Upper lobe of left lung (tissue), 6 donors: ENCODE results near the gene BTN3A1. TPM values are rescaled to one million over a fixed set of nuclear protein-coding genes. Genes with fewer than 3 reads are reported as not detected.

Experiments used
- ATAC-seq, 2 donors: fragments of 200-7000 bp; cut with Tn5 transposase; one replicate each; pipeline ENCODE4 v1.9.1; 2022; ENCODE audit warnings: mild to moderate bottlenecking in 2 of 2, moderate library complexity in 2 of 2; ENCODE audit not compliant: low FRiP score in 2 of 2
- DNase-seq, 2 donors: peaks; one replicate each; pipeline ENCODE4 v3.0.0-alpha.2; 2019 to 2020
- H3K27ac ChIP-seq, 4 donors: fragments of 200-600 bp; sonication (generic); one replicate each; pipeline ENCODE4 v1.5.1; 2016 to 2019
- H3K27me3 ChIP-seq, 4 donors: fragments of 200-600 bp; sonication (generic); one replicate each; pipeline ENCODE4 v1.5.1; 2017 to 2019
- H3K36me3 ChIP-seq, 4 donors: fragments of 200-600 bp; sonication (generic); one replicate each; pipeline ENCODE4 v1.5.1; 2016 to 2019
- H3K4me1 ChIP-seq, 4 donors: fragments of 200-600 bp; sonication (generic); one replicate each; pipeline ENCODE4 v1.5.1; 2018 to 2019
- H3K4me3 ChIP-seq, 4 donors: fragments of 200-600 bp; sonication (generic); one replicate each; pipeline ENCODE4 v1.5.1; 2017 to 2019; ENCODE audit warnings: mild to moderate bottlenecking in 2 of 4, moderate library complexity in 1 of 4
- H3K9me3 ChIP-seq, 4 donors: fragments of 200-600 bp; sonication (generic); one replicate each; pipeline ENCODE4 v1.5.1; 2018 to 2019
- EP300 ChIP-seq, 4 donors: sonication (generic); formaldehyde crosslinking; IDR thresholded peaks; one replicate each; pipeline ENCODE4 v1.5.1; 2017; ENCODE audit warnings: antibody characterized with exemption in 4 of 4, control low read depth in 2 of 4
- POLR2A ChIP-seq, 4 donors: fragments of 450-650 bp; IDR thresholded peaks; one replicate each; pipeline ENCODE4 v1.5.1; 2016 to 2017; ENCODE audit warnings: antibody characterized with exemption in 4 of 4, mild to moderate bottlenecking in 2 of 4
- POLR2AphosphoS5 ChIP-seq, 2 donors: sonication (generic); formaldehyde crosslinking; IDR thresholded peaks; one replicate each; pipeline ENCODE4 v1.5.1; 2017; ENCODE audit warnings: antibody characterized with exemption in 2 of 2
- WGBS, 2 donors: methylation state at CpG; one replicate each; pipeline ENCODE4 v1.1.5; 2017 to 2018; 5-methylcytosine and 5-hydroxymethylcytosine counted together
- total RNA-seq, 6 donors: library from RNA; depleted of rRNA in 4 of 6; stranded (reverse); fragments of >200 nt in 4 of 6; gene quantifications; one replicate each; pipeline versions ENCODE4 v1.1.0 to v1.2.1, GENCODE V29; 2016 to 2021
- TF ChIP-seq, protein P1 (sequence below), 6 experiments: fragments of 450-650 bp in 4 of 6; fragments of 200-600 bp in 2 of 6; sonication (generic) in 2 of 6; IDR thresholded peaks; one replicate each; pipeline ENCODE4 v1.5.1; 2016 to 2019; ENCODE audit warnings: antibody characterized with exemption in 6 of 6
- donor health status: DM: no; HTN: no; CAD: no; lungs with moderate emphysema.
- donor health status: DM: no; HTN: yes; CAD: no; lungs with severe emphysema.

BTN3A1 gene
- total RNA-seq, 6 donors from 2014 or later, result 24.9 to 55.8 (median 34.6) TPM

- TF ChIP-seq POLR2A (IDR thresholded peaks at IDR 0.05), result no peak
- no peak for TF ChIP-seq EP300 (IDR thresholded peaks at IDR 0.05)
- no peak for DNase-seq
- no peak overlapping the region for H3K27ac ChIP-seq
- H3K4me3 ChIP-seq, result no peak overlapping the region
- 90 to 95% methylated on average over 5 of the region's 5 CpGs for WGBS, 2 donors
- no peak for ATAC-seq
- peaks cover 7 to 9% (median 7%) of the 10 kb centered on the region in 4 donors for H3K4me1 ChIP-seq
- no peaks in the 10 kb centered on the region for H3K27me3 ChIP-seq
- no peaks in the 10 kb centered on the region for H3K9me3 ChIP-seq
- H3K36me3 ChIP-seq, result no peaks in the 10 kb centered on the region
These were observed 42.3 kb upstream of the BTN3A1 start for GRCh38 chr6:26359765-26360164.

DNA sequence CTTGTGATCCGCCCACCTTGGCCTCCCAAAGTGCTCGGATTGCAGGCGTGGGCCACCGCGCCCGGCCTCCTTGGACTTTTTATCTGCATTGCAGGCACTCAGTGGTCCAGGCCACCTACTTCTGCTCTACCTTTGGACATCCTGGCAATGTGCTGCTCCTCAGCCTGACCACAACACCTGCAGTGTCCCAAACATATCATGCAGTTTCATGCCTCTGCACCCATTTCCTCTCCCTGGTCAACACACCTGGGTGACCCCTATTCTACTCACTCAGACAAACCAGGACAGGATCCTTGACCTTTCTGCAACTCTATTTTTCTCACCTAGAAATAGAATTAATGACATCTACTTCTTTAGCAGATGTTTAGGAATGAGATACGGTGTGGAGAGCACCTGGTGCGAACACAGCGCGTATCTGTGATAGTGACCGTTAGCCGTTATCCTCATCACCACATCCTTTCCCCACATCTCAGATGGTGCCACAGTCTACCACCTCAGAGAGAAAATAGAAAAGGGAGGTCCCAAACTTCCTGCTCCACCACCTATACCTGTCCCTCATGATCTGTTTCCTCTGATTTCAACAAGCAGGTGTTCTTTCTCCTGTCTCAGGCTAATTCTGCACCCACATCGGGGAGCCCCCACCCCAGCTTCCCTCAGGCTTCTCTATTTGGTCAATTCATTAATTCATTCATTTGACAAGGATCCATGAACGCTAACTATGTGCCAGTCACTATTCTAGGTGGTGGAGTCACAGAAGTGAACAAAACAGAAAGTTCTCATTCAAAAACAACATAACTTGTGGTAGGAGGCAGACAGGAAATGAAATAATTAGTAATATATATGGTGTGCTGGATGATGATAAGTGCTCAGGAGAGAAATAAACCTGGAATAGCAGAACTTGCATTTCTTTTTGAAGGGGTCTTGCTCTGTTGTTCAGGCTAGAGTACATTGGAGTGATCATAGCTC, 41.3 kb upstream of the BTN3A1 start:
- Histone ChIP-seq H3K4me1 (peaks cover 7 to 11% (median 9%) of the 10 kb centered on the region in 4 donors), H3K36me3 (no peaks in the 10 kb centered on the region), H3K27ac (no peak overlapping the region), H3K27me3 (no peaks in the 10 kb centered on the region), H3K4me3 (no peak overlapping the region), H3K9me3 (no peaks in the 10 kb centered on the region)
- peak in 1 of 2 donors; percentile 78 for DNase-seq
- no peak for TF ChIP-seq EP300 (IDR thresholded peaks at IDR 0.05)
- no peak for TF ChIP-seq POLR2AphosphoS5 (IDR thresholded peaks at IDR 0.05)
- TF ChIP-seq, protein P1, sequence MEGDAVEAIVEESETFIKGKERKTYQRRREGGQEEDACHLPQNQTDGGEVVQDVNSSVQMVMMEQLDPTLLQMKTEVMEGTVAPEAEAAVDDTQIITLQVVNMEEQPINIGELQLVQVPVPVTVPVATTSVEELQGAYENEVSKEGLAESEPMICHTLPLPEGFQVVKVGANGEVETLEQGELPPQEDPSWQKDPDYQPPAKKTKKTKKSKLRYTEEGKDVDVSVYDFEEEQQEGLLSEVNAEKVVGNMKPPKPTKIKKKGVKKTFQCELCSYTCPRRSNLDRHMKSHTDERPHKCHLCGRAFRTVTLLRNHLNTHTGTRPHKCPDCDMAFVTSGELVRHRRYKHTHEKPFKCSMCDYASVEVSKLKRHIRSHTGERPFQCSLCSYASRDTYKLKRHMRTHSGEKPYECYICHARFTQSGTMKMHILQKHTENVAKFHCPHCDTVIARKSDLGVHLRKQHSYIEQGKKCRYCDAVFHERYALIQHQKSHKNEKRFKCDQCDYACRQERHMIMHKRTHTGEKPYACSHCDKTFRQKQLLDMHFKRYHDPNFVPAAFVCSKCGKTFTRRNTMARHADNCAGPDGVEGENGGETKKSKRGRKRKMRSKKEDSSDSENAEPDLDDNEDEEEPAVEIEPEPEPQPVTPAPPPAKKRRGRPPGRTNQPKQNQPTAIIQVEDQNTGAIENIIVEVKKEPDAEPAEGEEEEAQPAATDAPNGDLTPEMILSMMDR (IDR thresholded peaks at IDR 0.05), result no peak
- TF ChIP-seq POLR2A (IDR thresholded peaks at IDR 0.05), result no peak
- 92% methylated on average over 14 of the region's 14 CpGs for WGBS, 2 donors
- no peak for ATAC-seq

DNA sequence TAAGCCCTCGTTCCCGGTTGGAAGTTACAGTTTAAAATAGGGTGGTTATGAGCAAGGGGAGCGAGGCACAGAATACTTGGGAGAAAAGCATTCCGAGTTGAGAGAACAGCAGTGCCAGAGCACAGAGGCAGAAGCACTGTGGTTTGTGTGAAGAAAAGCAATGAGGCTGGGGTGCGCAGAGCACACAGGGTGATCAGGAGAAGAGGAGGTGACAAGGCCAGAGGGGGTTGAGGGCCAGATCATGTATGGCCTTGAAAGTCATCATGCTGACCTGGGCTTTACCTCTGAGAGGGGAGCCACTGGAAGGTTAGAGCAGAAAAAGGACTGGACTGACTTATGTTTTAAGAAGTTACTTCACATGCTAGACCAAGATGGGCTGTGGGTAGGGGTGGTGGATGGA, 40.5 kb upstream of the BTN3A1 start:
- Histone ChIP-seq H3K4me3 (no peak overlapping the region), H3K36me3 (no peaks in the 10 kb centered on the region), H3K9me3 (no peaks in the 10 kb centered on the region), H3K4me1 (peaks cover 7 to 17% (median 13%) of the 10 kb centered on the region in 4 donors), H3K27ac (no peak overlapping the region), H3K27me3 (no peaks in the 10 kb centered on the region)
- DNase-seq, result no peak
- TF ChIP-seq EP300 (IDR thresholded peaks at IDR 0.05) (no peak), POLR2A (IDR thresholded peaks at IDR 0.05) (no peak), POLR2AphosphoS5 (IDR thresholded peaks at IDR 0.05) (no peak)
- TF ChIP-seq, protein P1 (IDR thresholded peaks at IDR 0.05), result no peak
- WGBS, 2 donors, result 96 to 97% methylated on average over 5 of the region's 5 CpGs
- no peak for ATAC-seq

GRCh38 chr6:26362093-26362835, 39.8 kb upstream of the BTN3A1 start:
- ATAC-seq, result no peak
- no peaks in the 10 kb centered on the region for H3K9me3 ChIP-seq
- no peak for DNase-seq
- no peak overlapping the region for H3K27ac ChIP-seq
- H3K4me1 ChIP-seq, result peaks cover 7 to 24% (median 20%) of the 10 kb centered on the region in 4 donors
- H3K27me3 ChIP-seq, result no peaks in the 10 kb centered on the region
- no peaks in the 10 kb centered on the region for H3K36me3 ChIP-seq
- H3K4me3 ChIP-seq, result no peak overlapping the region
- WGBS, 2 donors, result 93% methylated on average over 9 of the region's 9 CpGs
- no peak for TF ChIP-seq POLR2AphosphoS5 (IDR thresholded peaks at IDR 0.05)
- TF ChIP-seq EP300 (IDR thresholded peaks at IDR 0.05), result no peak
- TF ChIP-seq, protein P1 (IDR thresholded peaks at IDR 0.05), result no peak
- no peak for TF ChIP-seq POLR2A (IDR thresholded peaks at IDR 0.05)

DNA sequence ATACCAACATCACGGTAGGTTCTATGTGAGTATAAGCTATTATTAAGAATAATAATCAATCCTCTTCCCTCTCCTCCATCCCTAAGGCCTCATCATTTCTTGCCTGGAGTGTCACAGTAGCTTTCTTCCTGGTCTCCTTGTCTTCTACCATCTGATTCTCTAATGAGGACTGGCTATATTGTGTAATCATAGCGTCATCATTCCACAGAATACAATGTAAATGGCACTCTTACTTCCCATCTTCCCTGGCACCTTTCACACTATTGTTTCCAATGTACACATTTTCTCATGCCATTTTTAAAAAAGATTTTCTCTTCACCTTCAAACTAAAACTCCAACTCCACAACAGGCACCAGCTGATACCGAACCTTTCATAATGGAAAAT, 39.2 kb upstream of the BTN3A1 start:
- WGBS, 2 donors, result 85 to 91% methylated on average over 3 of the region's 3 CpGs

More for the DNA sequence above, 39.2 kb upstream of the BTN3A1 start:
- H3K9me3 ChIP-seq, result no peaks in the 10 kb centered on the region
- H3K4me1 ChIP-seq, result peaks cover 7 to 25% (median 21%) of the 10 kb centered on the region in 4 donors
- no peaks in the 10 kb centered on the region for H3K27me3 ChIP-seq
- TF ChIP-seq POLR2A (IDR thresholded peaks at IDR 0.05), result no peak
- no peak for TF ChIP-seq EP300 (IDR thresholded peaks at IDR 0.05)
- no peak for TF ChIP-seq POLR2AphosphoS5 (IDR thresholded peaks at IDR 0.05)
- TF ChIP-seq, protein P1 (IDR thresholded peaks at IDR 0.05), result no peak
- H3K4me3 ChIP-seq, result no peak overlapping the region
- DNase-seq (no peak), ATAC-seq (no peak)
- no peak overlapping the region for H3K27ac ChIP-seq
- no peaks in the 10 kb centered on the region for H3K36me3 ChIP-seq
